Subcutaneous adipose tissue (tissue), 4 donors: Measurements from ENCODE around the gene RPS27A. TPM values are rescaled to one million over a fixed set of nuclear protein-coding genes. Genes with fewer than 3 reads are reported as not detected.

Experiments
- total RNA-seq, 4 donors: library from RNA; depleted of rRNA; stranded (reverse); fragments of >200 nt; gene quantifications; one replicate each; pipeline ENCODE4 v1.1.0, GENCODE V29; 2016
- TF ChIP-seq, protein P1 (sequence below): fragments of 450-650 bp; IDR thresholded peaks from one replicate; pipeline ENCODE4 v1.5.1; 2016; ENCODE audit warnings: low read depth, mild to moderate bottlenecking, control low read depth, antibody characterized with exemption, moderate library complexity

The RPS27A gene
- total RNA-seq, 4 donors from 2014 or later, result 939 to 2,786 (median 1,413) TPM

GRCh38 chr2:55233658-55233940, 1.1 kb downstream of the RPS27A start:
- TF ChIP-seq, protein P1, sequence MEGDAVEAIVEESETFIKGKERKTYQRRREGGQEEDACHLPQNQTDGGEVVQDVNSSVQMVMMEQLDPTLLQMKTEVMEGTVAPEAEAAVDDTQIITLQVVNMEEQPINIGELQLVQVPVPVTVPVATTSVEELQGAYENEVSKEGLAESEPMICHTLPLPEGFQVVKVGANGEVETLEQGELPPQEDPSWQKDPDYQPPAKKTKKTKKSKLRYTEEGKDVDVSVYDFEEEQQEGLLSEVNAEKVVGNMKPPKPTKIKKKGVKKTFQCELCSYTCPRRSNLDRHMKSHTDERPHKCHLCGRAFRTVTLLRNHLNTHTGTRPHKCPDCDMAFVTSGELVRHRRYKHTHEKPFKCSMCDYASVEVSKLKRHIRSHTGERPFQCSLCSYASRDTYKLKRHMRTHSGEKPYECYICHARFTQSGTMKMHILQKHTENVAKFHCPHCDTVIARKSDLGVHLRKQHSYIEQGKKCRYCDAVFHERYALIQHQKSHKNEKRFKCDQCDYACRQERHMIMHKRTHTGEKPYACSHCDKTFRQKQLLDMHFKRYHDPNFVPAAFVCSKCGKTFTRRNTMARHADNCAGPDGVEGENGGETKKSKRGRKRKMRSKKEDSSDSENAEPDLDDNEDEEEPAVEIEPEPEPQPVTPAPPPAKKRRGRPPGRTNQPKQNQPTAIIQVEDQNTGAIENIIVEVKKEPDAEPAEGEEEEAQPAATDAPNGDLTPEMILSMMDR, result no peak

GRCh38 chr2:55235724-55236538, 3.4 kb downstream of the RPS27A start:
- TF ChIP-seq, protein P1, result no peak

DNA sequence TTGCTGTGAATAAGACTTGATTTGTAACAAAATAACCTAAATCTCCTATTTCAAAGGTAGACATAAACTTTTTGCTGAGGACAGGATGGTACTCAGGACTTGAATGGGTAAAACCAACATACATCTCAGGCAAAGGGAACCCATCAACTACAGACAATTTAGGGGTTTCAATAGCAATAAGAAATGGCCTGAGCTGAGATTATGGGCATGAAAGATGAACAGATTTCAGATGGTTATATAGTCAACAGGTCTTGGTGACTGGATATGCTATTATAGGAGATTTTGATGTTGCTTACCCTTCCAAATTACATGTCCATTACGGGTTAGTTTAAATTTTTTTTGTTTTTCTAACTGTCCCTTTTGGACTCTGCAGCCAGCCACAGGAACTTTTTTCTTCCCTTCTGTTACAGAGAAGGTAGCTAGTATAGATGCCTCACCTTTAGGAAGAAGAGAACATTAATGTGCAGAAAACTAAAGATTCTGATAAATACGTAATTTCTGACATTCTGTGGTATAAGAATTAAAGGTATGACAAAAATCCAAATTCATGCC, 4.6 kb downstream of the RPS27A start:
- TF ChIP-seq, protein P1, result no peak

GRCh38 chr2:55239656-55240222, 7.3 kb downstream of the RPS27A start:
- TF ChIP-seq, protein P1, result no peak

DNA sequence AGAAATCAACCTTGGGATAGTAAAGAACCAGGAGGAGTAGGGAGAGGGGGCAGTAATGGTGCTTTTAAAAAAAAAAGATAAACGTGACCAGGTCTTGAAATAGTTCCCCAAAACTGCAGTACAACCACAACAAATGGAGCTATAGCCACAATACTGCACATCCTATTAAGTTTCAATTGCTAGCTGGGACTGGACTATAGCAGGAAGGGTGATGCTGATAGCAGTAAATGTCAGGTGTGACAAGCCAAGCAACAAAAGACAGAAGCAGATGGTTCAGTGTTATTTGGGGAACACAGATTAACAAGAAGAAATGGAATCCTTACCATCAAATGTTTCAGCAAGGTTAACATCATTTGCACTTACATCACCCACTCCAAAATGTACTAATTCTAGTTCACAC, 10.1 kb downstream of the RPS27A start:
- TF ChIP-seq, protein P1, result no peak

DNA sequence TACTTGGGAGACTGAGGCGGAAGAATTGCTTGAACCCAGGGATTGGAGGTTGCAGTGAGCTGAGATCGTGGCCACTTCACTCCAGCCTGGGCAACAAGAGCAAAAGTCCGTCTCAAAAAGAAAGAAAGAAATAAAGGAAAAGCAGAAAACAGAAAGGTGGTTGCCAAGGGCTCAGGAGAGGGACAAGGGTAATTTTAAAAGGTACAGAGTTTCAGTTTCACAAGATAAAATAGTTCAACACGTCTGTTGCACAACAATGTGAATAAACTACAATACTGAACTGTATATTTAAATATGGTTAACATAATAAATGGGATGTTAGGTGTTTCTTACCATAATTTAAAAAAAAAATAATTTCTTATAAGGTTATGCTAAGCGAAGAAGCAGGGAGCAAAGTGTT, 12.9 kb downstream of the RPS27A start:
- TF ChIP-seq, protein P1, result no peak

- TF ChIP-seq, protein P1, result no peak
Observed at GRCh38 chr2:55247025-55247424, 14.5 kb downstream of the RPS27A start.
